ENCODE data around the gene ATOH1. TPM values are rescaled to one million over a fixed set of nuclear protein-coding genes. Genes with fewer than 3 reads are reported as not detected.

ATOH1 gene
- total RNA-seq, 1 experiment from 2014 or later, result not detected

DNA sequence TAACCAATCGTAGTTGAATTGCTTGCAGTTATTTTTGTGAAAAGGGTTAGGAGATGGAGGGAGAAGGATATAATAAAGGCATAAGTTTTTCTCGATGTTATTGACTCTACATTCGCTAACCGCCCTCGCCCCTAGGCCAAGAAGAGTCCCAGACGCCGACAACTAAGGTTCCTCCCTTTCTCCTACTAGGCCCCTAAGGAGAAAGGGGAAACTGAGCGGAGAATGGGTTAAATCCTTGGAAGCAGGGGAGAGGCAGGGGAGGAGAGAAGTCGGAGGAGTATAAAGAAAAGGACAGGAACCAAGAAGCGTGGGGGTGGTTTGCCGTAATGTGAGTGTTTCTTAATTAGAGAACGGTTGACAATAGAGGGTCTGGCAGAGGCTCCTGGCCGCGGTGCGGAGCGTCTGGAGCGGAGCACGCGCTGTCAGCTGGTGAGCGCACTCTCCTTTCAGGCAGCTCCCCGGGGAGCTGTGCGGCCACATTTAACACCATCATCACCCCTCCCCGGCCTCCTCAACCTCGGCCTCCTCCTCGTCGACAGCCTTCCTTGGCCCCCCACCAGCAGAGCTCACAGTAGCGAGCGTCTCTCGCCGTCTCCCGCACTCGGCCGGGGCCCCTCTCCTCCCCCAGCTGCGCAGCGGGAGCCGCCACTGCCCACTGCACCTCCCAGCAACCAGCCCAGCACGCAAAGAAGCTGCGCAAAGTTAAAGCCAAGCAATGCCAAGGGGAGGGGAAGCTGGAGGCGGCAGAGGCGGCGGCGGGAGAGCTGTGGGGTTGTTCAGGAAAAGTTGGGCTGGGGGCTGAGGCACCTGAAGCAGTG lies 5.9 kb downstream of the ATOH1 start:
- Histone ChIP-seq H2BK120ac (ENCODE audit: low read depth, low read length, poor library complexity, severe bottlenecking) (no peak overlapping the region), H3K79me1 (ENCODE audit: insufficient read depth, low read depth, low read length, poor library complexity, severe bottlenecking) (no peaks in the 10 kb centered on the region), H2BK20ac (ENCODE audit: low read depth, low read length, poor library complexity, severe bottlenecking) (no peak overlapping the region), H3K23ac (ENCODE audit: insufficient read length, low read depth, low read length) (no peak overlapping the region), H3T11ph (ENCODE audit: low read length) (no peak overlapping the region), H3K27me3 (ENCODE audit: insufficient read depth, low read length) (peaks cover 57% of the 10 kb centered on the region), H3K4me1 (ENCODE audit: insufficient read depth, low read length) (peaks cover 2% of the 10 kb centered on the region; the same call in 1 of the 2 replicates), H4K5ac (ENCODE audit: insufficient read length, low read depth, low read length) (no peak overlapping the region), H3K9me3 (ENCODE audit: control insufficient read depth, low read depth, low read length) (no peaks in the 10 kb centered on the region), H2BK5ac (ENCODE audit: insufficient read length, low read length) (no peak overlapping the region), H4K8ac (replicated peaks; ENCODE audit: insufficient read length, low read depth, low read length) (no peak overlapping the region), H4K91ac (ENCODE audit: insufficient read length, low read depth, low read length) (no peak overlapping the region), H3K18ac (ENCODE audit: insufficient read length, low read depth, low read length) (no peak overlapping the region), H3K4me2 (ENCODE audit: insufficient read depth, insufficient read length, low read length) (peak overlapping the region; percentile 46), H3K79me2 (ENCODE audit: insufficient read depth, low read length) (no peaks in the 10 kb centered on the region), H4K20me1 (ENCODE audit: control insufficient read depth, insufficient read depth, insufficient read length) (peaks cover 2% of the 10 kb centered on the region), H2AK5ac (ENCODE audit: insufficient read length, low read length) (no peak overlapping the region), H2AFZ (ENCODE audit: low read length) (no peak overlapping the region), H2BK15ac (ENCODE audit: low read depth, low read length) (no peak overlapping the region), H2BK12ac (ENCODE audit: insufficient read length, low read depth, low read length) (no peak overlapping the region), H3K23me2 (ENCODE audit: insufficient read length, low read depth, low read length, poor library complexity, severe bottlenecking) (peaks cover 7% of the 10 kb centered on the region), H3K9ac (ENCODE audit: extremely low read depth, insufficient read length, low read length) (no peak overlapping the region), H3K4ac (ENCODE audit: low read depth, low read length) (no peak overlapping the region), H3K56ac (ENCODE audit: insufficient read length, low read depth, low read length) (no peak overlapping the region), H3K14ac (ENCODE audit: insufficient read depth, low read length) (no peak overlapping the region), H3K27ac (ENCODE audit: insufficient read length, low read depth, low read length) (no peak overlapping the region)
- H3K4me1 Mint-ChIP-seq, result peaks cover 28 to 54% of the 10 kb centered on the region in 2 experiments
- peak overlapping the region in 1 of 3 experiments; percentile 76; a peak in 1 of 7 replicates for H3K27ac Mint-ChIP-seq
- peak; percentile 71 for DNase-seq
- TF ChIP-seq, protein P1, sequence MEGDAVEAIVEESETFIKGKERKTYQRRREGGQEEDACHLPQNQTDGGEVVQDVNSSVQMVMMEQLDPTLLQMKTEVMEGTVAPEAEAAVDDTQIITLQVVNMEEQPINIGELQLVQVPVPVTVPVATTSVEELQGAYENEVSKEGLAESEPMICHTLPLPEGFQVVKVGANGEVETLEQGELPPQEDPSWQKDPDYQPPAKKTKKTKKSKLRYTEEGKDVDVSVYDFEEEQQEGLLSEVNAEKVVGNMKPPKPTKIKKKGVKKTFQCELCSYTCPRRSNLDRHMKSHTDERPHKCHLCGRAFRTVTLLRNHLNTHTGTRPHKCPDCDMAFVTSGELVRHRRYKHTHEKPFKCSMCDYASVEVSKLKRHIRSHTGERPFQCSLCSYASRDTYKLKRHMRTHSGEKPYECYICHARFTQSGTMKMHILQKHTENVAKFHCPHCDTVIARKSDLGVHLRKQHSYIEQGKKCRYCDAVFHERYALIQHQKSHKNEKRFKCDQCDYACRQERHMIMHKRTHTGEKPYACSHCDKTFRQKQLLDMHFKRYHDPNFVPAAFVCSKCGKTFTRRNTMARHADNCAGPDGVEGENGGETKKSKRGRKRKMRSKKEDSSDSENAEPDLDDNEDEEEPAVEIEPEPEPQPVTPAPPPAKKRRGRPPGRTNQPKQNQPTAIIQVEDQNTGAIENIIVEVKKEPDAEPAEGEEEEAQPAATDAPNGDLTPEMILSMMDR (conservative IDR thresholded peaks at IDR 0.05), result no peak
- peak overlapping the region; percentile 66 to 85 for H3K4me3 Mint-ChIP-seq
- WGBS (ENCODE audit: extremely low coverage, insufficient read length, low lambda C conversion rate), result no CpG with 5 or more reads among the region's 42 CpGs
- peaks cover 2 to 5% of the 10 kb centered on the region in 2 experiments; a peak in 4 of 5 replicates for H3K9me3 Mint-ChIP-seq
- no peaks in the 10 kb centered on the region; a peak in 1 of 7 replicates for H3K36me3 Mint-ChIP-seq (ENCODE audit: insufficient read depth in 1 of 3, low read depth in 3 of 3)
- peaks cover 100% of the 10 kb centered on the region for H3K27me3 Mint-ChIP-seq (ENCODE audit: low read depth)

Data from H9 (cell line).